ENCODE data around the gene RBX1. TPM values are rescaled to one million over a fixed set of nuclear protein-coding genes. Genes with fewer than 3 reads are reported as not detected.

The RBX1 gene
- total RNA-seq, 2 donors from 2014 or later = 31.3 to 41.9 TPM

DNA sequence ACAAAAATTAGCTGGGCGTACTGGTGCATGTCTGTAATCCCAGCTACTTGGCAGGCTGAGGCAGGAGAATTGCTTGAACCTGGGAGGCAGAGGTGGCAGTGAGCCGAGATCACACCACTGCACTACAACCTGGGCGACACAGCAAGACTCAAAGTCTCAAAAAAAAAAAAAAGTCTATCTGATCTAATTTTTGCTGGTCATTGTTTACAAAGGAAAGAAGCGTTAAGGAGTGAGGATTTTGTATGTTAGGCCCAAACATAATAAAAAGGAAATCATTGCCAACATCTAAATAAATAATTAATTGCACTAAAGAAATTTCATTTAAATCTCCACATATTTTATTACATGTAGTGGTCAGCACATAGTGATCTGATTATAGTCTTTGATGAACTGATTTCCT is 2.9 kb downstream of the RBX1 start:
- Mint-ChIP-seq H3K27ac (peak overlapping the region; percentile 96), H3K4me3 (no peak overlapping the region), H3K4me1 (peaks cover 26% of the 10 kb centered on the region), H3K36me3 (ENCODE audit: low read depth) (peaks cover 3% of the 10 kb centered on the region), H3K27me3 (no peaks in the 10 kb centered on the region)
- ATAC-seq (no peak), DNase-seq (no peak)
- no peaks in the 10 kb centered on the region for H3K9me3 ChIP-seq (ENCODE audit: control insufficient read depth, low read length, poor library complexity, severe bottlenecking)

DNA sequence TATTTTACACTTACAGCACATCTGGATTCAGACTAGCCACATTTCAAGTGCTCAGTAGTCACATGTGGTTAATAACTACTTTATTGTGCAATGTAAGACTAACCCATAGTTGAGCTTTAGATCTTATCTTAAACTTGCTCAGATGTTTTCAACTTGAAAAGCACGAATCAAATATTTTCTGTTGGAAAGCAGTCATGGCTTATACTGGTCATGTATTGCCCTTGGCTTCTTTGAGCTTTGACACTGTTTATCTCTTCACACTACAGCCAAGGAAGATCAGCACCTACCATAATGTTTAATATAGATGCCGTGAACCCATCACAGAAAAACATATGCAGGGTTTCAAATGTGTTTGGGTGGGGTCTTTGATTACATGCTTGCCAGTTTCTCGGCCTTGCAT is 4.4 kb downstream of the RBX1 start:
- Mint-ChIP-seq H3K4me1 (peaks cover 27% of the 10 kb centered on the region), H3K27ac (no peak overlapping the region)

DNA sequence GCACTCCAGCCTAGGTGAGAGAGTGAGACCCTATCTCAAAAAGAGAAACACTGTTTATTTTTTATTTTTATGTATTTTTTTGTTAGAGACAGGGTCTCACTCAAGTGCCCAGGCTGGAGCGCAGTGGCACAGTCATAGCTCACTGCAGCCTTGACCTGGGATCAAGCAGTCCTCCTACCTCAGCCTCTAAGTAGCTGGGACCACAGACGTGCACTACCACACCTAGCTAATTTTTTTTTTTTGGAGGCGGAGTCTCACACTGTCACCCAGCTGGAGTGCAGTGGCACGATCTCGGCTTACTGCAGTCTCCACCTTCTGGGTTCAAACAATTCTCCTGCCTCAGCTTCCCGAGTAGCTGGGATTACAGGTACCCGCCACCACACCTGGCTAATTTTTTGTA is 6.4 kb downstream of the RBX1 start:
- H3K9me3 ChIP-seq (ENCODE audit: control insufficient read depth, low read length, poor library complexity, severe bottlenecking) = no peaks in the 10 kb centered on the region
- Mint-ChIP-seq H3K4me1 (peaks cover 18% of the 10 kb centered on the region), H3K27ac (peak overlapping the region; percentile 74), H3K4me3 (no peak overlapping the region), H3K27me3 (no peaks in the 10 kb centered on the region), H3K36me3 (ENCODE audit: low read depth) (peaks cover 3% of the 10 kb centered on the region)
- no peak for ATAC-seq
- DNase-seq = no peak

More for the DNA sequence above, 4.4 kb downstream of the RBX1 start:
- H3K4me3 Mint-ChIP-seq = no peak overlapping the region
- H3K9me3 ChIP-seq (ENCODE audit: control insufficient read depth, low read length, poor library complexity, severe bottlenecking) = no peaks in the 10 kb centered on the region
- no peaks in the 10 kb centered on the region for H3K27me3 Mint-ChIP-seq
- ATAC-seq = no peak
- H3K36me3 Mint-ChIP-seq (ENCODE audit: low read depth) = peaks cover 3% of the 10 kb centered on the region
- no peak for DNase-seq

DNA sequence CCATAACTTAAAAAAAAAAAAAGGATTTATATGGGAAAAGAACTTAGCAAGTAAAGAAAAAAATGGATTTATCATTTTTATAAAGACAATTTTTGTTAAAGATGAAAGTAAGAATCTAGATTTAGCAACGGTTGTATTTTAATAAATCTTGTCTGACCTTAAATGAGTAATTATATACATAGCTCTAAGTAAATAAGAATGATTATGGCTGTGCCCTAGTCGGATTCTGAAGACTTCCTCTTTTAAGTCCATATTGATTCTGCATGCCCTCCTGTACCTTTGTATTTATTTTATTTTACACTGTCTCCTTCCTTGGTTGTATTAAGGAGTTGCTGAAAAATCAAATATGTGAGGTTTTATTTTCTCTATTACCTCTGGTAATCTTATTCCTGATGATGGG is 7.1 kb downstream of the RBX1 start:
- H3K27ac Mint-ChIP-seq = peak overlapping the region; percentile 74

DNA sequence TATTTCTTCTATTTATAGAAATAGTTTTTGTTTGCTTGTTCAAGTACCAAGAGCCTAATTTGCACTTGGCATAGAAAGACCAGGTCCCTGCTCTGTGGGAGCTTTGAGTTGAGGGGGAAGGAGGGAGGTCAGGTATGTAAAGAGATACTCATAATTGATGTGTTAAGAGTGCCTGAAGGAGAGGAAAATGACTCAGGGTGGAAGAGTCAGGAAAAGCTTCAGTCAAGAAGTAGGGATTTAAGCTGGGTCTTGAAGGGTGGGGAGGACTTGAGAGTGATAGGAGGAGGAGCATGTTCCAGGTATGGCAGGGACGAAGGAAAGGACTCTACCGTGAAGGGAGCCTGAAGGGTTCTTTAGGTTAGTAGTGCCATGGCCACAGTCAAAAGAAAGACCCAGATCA is 9.0 kb downstream of the RBX1 start:
- Mint-ChIP-seq H3K27ac (peak overlapping the region; percentile 74), H3K4me3 (no peak overlapping the region), H3K4me1 (peaks cover 8% of the 10 kb centered on the region), H3K27me3 (no peaks in the 10 kb centered on the region), H3K36me3 (ENCODE audit: low read depth) (no peaks in the 10 kb centered on the region)
- DNase-seq = no peak
- H3K9me3 ChIP-seq (ENCODE audit: control insufficient read depth, low read length, poor library complexity, severe bottlenecking) = no peaks in the 10 kb centered on the region
- ATAC-seq = no peak

More for the DNA sequence above, 7.1 kb downstream of the RBX1 start:
- no peak for DNase-seq
- H3K27me3 Mint-ChIP-seq = no peaks in the 10 kb centered on the region
- H3K4me1 Mint-ChIP-seq = peaks cover 14% of the 10 kb centered on the region
- no peak overlapping the region for H3K4me3 Mint-ChIP-seq
- H3K36me3 Mint-ChIP-seq (ENCODE audit: low read depth) = peaks cover 3% of the 10 kb centered on the region
- no peak for ATAC-seq
- no peaks in the 10 kb centered on the region for H3K9me3 ChIP-seq (ENCODE audit: control insufficient read depth, low read length, poor library complexity, severe bottlenecking)

DNA sequence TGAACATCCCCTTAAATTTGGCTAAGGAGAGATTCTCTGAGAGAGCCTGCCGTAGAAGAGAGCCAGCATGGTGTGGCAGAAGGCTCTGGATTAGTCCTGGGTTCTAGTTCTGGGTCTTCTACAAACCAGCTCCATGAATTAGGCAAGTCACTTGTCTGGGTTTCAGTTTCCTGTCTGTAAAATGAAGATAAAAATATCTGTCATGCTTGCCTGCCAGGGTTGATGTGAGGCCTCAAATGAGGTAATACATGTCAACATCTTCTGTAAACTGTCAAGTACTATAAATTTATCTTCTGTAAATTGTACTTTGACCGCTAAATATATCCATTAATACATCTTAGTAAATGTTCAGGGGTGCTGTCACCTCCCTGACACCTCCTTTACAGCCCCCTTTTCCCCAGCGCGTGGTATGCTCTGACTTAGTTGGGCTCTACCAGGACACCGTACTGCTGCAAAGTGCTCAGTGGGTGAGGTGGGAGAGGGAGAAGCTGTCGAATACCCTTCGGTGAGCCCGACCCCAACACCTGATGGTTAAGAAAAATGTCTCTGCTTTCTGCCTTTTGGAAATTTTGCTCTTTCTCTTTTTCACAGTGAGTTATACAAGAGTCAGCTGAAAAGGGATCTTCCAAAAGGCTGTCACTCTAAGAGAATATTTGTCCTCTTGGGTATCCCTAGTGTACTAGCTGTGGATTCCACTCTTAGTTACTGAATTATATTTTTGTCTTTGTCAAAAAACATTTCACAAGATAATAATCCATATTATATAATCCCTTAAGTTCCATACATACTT is 15.0 kb downstream of the RBX1 start:
- peaks cover 7% of the 10 kb centered on the region for H3K4me1 Mint-ChIP-seq
- ATAC-seq (no peak), DNase-seq (no peak)
- H3K27ac Mint-ChIP-seq = peak overlapping the region; percentile 72
- H3K9me3 ChIP-seq (ENCODE audit: control insufficient read depth, low read length, poor library complexity, severe bottlenecking) = no peaks in the 10 kb centered on the region
- H3K36me3 Mint-ChIP-seq (ENCODE audit: low read depth) = peaks cover 5% of the 10 kb centered on the region
- H3K4me3 Mint-ChIP-seq = no peak overlapping the region
- H3K27me3 Mint-ChIP-seq = no peaks in the 10 kb centered on the region

DNA sequence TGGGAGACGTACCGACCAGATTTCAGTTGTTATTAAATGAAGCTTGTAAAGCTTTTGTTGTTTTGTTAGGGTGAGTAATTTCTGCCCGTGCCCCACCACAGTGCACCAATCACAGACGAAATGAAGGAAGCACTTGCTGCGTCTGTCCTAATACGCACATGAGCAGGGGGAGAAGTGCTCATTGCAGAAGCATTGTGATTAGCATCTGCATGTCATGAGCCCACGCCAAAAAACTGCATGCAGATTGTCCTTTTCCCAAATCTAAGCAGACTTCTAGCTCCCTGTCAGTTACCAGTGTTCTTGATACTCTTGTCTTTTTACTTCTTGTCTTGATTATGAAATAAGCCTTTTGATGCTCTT is 15.5 kb downstream of the RBX1 start:
- ATAC-seq (no peak), DNase-seq (no peak)
- no peak overlapping the region for H3K4me3 Mint-ChIP-seq
- peaks cover 5% of the 10 kb centered on the region for H3K36me3 Mint-ChIP-seq (ENCODE audit: low read depth)
- peaks cover 7% of the 10 kb centered on the region for H3K4me1 Mint-ChIP-seq
- no peaks in the 10 kb centered on the region for H3K9me3 ChIP-seq (ENCODE audit: control insufficient read depth, low read length, poor library complexity, severe bottlenecking)
- peak overlapping the region; percentile 72 for H3K27ac Mint-ChIP-seq
- no peaks in the 10 kb centered on the region for H3K27me3 Mint-ChIP-seq

DNA sequence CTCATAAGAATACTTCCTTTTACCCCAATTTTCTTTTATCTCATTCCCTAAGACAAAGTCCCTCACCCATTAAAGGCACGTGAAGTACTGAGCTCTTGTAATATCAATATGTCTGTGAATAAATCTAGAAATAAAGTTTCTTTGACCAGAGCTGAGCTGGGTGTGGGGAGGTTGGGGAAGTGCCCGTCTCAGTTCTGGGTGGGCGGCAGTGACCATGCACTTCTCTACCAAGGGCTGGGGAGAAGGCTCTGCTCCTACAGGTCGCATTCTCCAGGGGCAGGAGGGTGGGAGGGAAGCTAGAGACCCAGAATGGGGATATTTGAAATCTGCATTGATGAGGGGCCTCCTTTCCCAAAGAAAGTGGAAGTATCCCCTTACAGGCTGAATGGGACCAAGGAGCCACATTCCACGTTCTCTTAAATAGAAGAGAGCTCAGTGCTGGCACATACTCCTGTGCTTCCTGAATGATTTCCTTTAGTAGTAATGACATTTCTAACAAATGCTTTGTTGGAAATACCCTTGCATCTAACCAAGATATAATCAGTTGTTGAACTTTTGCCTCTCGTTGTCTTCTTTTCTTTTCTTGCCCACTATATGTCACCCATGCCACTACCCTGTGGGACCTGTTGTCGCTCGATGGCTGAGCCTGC is 16.1 kb downstream of the RBX1 start:
- H3K9me3 ChIP-seq (ENCODE audit: control insufficient read depth, low read length, poor library complexity, severe bottlenecking) = no peaks in the 10 kb centered on the region
- Mint-ChIP-seq H3K4me1 (peaks cover 7% of the 10 kb centered on the region), H3K27ac (no peak overlapping the region), H3K36me3 (ENCODE audit: low read depth) (peaks cover 5% of the 10 kb centered on the region), H3K27me3 (no peaks in the 10 kb centered on the region), H3K4me3 (no peak overlapping the region)
- DNase-seq (no peak), ATAC-seq (no peak)

DNA sequence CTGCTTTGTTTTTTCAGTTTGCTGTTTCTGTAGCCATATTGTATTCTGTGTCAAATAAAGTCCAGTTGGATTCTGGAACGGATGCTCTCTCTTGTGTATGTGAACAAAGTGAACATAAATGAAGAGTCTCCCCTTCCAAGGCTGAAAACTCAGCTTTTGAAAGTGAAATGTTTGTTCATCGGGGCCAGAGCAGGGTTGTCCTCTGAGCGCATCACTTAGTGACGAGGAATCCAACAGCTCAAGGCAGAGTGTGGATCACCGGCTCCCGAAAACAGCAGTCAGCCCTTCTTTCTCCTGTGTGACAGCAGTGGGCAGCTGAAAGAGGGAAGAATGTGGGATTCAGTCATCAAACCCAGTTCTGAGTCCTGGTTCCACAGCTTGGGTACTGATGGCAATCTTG is 21.4 kb downstream of the RBX1 start:
- H3K27ac Mint-ChIP-seq = peak overlapping the region; percentile 45
- no peaks in the 10 kb centered on the region for H3K27me3 Mint-ChIP-seq
- peaks cover 6% of the 10 kb centered on the region for H3K36me3 Mint-ChIP-seq (ENCODE audit: low read depth)
- H3K4me3 Mint-ChIP-seq = no peak overlapping the region
- peaks cover 6% of the 10 kb centered on the region for H3K4me1 Mint-ChIP-seq
- DNase-seq (no peak), ATAC-seq (no peak)
- H3K9me3 ChIP-seq (ENCODE audit: control insufficient read depth, low read length, poor library complexity, severe bottlenecking) = no peaks in the 10 kb centered on the region

DNA sequence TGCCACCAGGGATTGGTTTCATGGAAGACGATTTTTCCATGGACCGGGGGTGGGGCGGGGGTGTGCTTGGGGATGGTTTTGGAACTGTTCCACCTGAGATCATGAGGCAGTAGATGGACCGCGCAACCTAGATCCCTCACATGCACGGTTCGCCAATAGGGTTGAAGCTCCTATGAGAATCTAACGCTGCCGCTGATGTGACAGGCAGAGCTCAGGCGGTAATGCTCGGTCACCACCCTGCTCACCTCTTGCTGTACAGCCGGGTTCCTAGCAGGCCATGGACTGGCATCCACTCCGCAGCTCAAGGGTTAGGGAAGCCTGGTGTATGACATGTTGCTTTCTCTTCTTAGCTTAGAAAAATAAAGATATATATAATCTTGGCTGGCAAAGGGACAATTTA is 22.0 kb downstream of the RBX1 start:
- peaks cover 6% of the 10 kb centered on the region for H3K36me3 Mint-ChIP-seq (ENCODE audit: low read depth)
- no peak for ATAC-seq
- no peaks in the 10 kb centered on the region for H3K9me3 ChIP-seq (ENCODE audit: control insufficient read depth, low read length, poor library complexity, severe bottlenecking)

DNA sequence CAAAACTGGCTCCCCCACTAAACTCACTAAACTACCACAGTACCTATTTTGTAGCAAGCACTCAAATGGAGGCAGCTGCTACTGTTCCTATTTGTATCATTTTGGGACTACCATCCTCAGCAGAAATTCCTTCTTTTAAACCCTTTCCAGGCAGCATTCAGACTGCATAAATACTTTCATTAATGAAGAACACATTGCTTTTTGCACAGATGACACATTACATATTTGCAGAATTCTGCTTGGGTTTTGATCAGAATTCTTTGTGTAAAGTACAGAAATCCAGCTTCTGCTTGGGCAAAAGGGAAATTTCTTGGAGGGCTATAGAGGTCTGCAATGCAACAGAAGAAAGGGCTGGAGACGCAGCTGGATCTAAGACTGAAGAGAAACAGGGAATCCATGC is 24.2 kb downstream of the RBX1 start:
- ATAC-seq = no peak
- H3K4me1 Mint-ChIP-seq = peaks cover 6% of the 10 kb centered on the region
- no peaks in the 10 kb centered on the region for H3K9me3 ChIP-seq (ENCODE audit: control insufficient read depth, low read length, poor library complexity, severe bottlenecking)
- no peak overlapping the region for H3K4me3 Mint-ChIP-seq
- DNase-seq = no peak
- peaks cover 5% of the 10 kb centered on the region for H3K36me3 Mint-ChIP-seq (ENCODE audit: low read depth)
- no peak overlapping the region for H3K27ac Mint-ChIP-seq
- no peaks in the 10 kb centered on the region for H3K27me3 Mint-ChIP-seq

More for the DNA sequence above, 22.0 kb downstream of the RBX1 start:
- no peak overlapping the region for H3K4me3 Mint-ChIP-seq
- no peak for DNase-seq
- peaks cover 6% of the 10 kb centered on the region for H3K4me1 Mint-ChIP-seq
- H3K27me3 Mint-ChIP-seq = no peaks in the 10 kb centered on the region
- no peak overlapping the region for H3K27ac Mint-ChIP-seq

DNA sequence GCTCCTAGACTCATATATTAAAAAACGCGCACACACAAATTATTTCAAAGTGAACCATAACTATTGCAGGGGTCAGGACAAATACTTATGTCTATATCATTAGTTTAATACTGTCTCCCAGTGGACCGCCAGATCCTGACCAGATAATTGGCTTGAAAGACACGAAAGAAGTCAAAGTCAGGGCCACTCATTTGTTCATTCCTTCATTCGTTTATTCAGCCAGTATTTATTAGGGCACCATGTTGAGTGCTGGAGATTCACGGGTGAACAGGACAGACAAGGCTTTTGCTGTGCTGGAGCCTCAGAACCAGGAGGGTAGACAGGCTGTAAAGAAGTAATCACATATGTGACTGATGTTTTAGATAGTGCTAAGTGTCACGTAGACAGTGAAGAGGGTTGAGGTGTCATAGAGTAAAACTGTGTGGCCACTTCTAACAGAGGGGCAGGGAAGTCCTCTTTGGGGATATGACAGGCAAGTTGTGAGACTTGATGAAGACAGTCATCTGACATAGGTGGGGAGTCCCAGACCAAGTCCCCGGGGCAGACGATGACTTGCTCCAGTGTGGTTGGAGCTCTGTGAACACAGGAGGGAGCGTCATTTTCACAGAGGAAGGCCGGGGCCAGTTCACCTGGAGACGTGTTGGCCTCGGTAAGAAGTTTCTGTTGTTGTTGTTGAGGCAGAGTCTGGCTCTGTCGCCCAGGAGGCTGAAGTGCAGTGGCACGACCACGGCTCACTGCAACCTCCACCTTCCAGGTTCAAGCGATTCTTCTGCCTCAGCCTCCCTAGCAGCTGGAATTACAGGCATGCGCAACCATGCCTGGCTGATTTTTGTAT is 25.9 kb downstream of the RBX1 start:
- Mint-ChIP-seq H3K4me3 (no peak overlapping the region), H3K27ac (no peak overlapping the region), H3K36me3 (ENCODE audit: low read depth) (peaks cover 3% of the 10 kb centered on the region), H3K4me1 (peaks cover 6% of the 10 kb centered on the region), H3K27me3 (no peaks in the 10 kb centered on the region)
- no peak for DNase-seq
- no peak for ATAC-seq
- H3K9me3 ChIP-seq (ENCODE audit: control insufficient read depth, low read length, poor library complexity, severe bottlenecking) = no peaks in the 10 kb centered on the region

DNA sequence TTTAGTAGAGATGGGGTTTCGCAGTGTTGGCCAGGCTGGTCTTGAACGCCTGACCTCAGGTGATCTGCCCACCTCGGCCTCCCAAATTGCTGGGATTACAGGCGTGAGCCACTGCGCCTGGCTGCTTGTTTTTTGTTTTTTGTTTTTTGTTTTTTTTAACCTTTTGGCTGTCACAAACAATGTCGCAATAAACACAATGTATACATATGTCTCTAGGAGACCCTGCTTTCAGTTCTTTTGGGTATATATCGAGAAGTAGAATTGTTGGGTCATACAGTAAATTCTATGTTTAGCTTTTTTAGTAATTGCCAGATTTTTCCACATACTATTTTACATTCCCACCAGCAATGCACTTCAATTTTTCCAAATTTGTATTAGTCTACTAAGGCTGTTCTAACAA is 28.0 kb downstream of the RBX1 start:
- Mint-ChIP-seq H3K27ac (no peak overlapping the region), H3K27me3 (no peaks in the 10 kb centered on the region), H3K4me3 (no peak overlapping the region), H3K36me3 (ENCODE audit: low read depth) (no peaks in the 10 kb centered on the region), H3K4me1 (peaks cover 4% of the 10 kb centered on the region)
- no peak for ATAC-seq
- H3K9me3 ChIP-seq (ENCODE audit: control insufficient read depth, low read length, poor library complexity, severe bottlenecking) = no peaks in the 10 kb centered on the region
- no peak for DNase-seq

Data from T-helper 17 cell (primary cell).